ENCODE results near the gene HJV. TPM values are rescaled to one million over a fixed set of nuclear protein-coding genes. Genes with fewer than 3 reads are reported as not detected.
"Not testable (repeated sequence)": the region's sequence is repeated elsewhere in the genome, so short reads cannot be mapped to it uniquely, and the experiment has no call there.

Gene HJV
- total RNA-seq, 1 experiment from 2014 or later = not detected

DNA sequence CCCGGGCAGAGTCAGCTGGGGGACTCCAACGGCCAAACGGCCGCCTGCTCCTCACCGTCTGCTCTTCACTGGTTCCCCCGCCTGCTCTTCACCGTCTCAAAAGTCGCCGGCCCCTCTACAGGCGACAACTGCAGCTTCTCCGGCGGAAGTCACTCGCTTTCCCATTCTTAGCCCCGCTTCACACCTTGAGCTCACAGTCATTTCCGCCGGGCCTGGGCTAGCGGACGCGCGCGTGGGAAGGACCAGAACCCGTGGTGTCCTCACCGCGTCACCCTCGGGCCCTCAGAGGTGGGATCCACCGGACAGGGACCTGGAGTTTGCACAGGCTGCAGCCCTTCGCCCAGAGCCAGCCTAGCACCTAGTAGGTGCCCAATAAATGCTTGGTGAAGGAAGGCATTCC is 27.9 kb upstream of the HJV start:
- ChIA-PET POLR2A (ENCODE audit: unreplicated experiment) (no interaction called here), CTCF (interaction anchor here (1.9 kb wide), 1 partner anchor 17 kb away, joined by 7 read pairs; no protein-coding TSS in a partner anchor)
- no peak overlapping the region for H3K27ac ChIP-seq (ENCODE audit: low read length)

DNA sequence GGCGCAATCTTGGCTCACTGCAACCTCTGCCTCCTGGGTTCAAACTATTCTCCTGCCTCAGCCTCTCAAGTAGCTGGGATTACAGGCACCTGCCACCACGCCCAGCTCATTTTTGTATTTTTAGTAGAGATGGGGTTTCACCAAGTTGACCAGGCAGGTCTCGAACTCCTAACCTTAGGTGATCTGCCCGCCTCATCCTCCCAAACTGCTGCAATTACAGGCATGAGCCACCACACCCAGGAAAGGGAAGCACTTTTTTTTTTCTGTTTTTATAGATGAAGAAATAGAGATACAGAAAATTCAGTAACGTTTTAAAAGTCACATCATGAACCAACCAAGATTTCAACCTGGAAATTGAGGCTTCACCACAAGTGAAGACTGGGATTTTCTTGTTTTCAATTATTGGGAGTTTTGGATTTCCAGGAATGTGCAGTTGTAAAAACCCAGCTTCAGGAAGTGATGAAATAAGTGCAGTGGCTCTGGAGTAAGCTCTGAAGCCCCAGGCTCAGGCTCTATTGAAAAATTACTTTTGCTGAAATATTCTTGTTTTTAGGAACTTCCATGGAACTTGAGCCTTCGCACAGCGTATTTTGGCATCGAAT is 27.1 kb upstream of the HJV start:
- H3K9me3 ChIP-seq (ENCODE audit: low read length); H3K79me2 ChIP-seq (ENCODE audit: low read length); DNase-seq; H3K4me2 ChIP-seq (ENCODE audit: low read length); intact Hi-C loops (cut with micrococcal nuclease); BruUV-seq (replicated peaks); H3K27ac ChIP-seq (ENCODE audit: low read length); H3K9me2 ChIP-seq (replicated peaks; ENCODE audit: low read length); H3K4me1 ChIP-seq (ENCODE audit: insufficient read depth, low read length); H3K27me3 ChIP-seq (ENCODE audit: low read length); H3F3A ChIP-seq (ENCODE audit: low read length, unreplicated experiment); ATAC-seq; H3K36me3 ChIP-seq (ENCODE audit: low read depth, low read length); H4K20me1 ChIP-seq (ENCODE audit: low read length); H2AFZ ChIP-seq (ENCODE audit: low read length); H3K4me3 ChIP-seq (ENCODE audit: low read length); POLR2A ChIA-PET (ENCODE audit: unreplicated experiment); H3K9ac ChIP-seq (ENCODE audit: low read length): not testable (repeated sequence)
- CTCF ChIA-PET = interaction anchor here (1.9 kb wide), 1 partner anchor 16 kb away, joined by 7 read pairs; no protein-coding TSS in a partner anchor

More for the DNA sequence above, 27.9 kb upstream of the HJV start:
- no peaks in the 10 kb centered on the region for H3K9me3 ChIP-seq (ENCODE audit: low read length)
- no peaks in the 10 kb centered on the region for H3K4me1 ChIP-seq (ENCODE audit: insufficient read depth, low read length)
- ATAC-seq (no peak), DNase-seq (no peak)
- H3K4me2 ChIP-seq (ENCODE audit: low read length) = no peak overlapping the region
- intact Hi-C loops (cut with micrococcal nuclease) = no loop called here
- H3F3A ChIP-seq (ENCODE audit: low read length, unreplicated experiment) = no peaks in the 10 kb centered on the region
- no peaks in the 10 kb centered on the region for H3K9me2 ChIP-seq (replicated peaks; ENCODE audit: low read length)
- no peak overlapping the region for H3K9ac ChIP-seq (ENCODE audit: low read length)
- H3K79me2 ChIP-seq (ENCODE audit: low read length) = no peaks in the 10 kb centered on the region
- no TSS peak for BruUV-seq (replicated peaks)
- TF ChIP-seq EZH2 (IDR thresholded peaks at IDR 0.05; ENCODE audit: low read length, unreplicated experiment) = no peak
- no peak for TF ChIP-seq CTCF (conservative IDR thresholded peaks at IDR 0.05; ENCODE audit: low read depth, low read length)
- no peak for TF ChIP-seq EZH2phosphoT487 (IDR thresholded peaks at IDR 0.05; ENCODE audit: borderline replicate concordance, low read length)
- H3K36me3 ChIP-seq (ENCODE audit: low read depth, low read length) = no peaks in the 10 kb centered on the region
- no peaks in the 10 kb centered on the region for H3K27me3 ChIP-seq (ENCODE audit: low read length)
- no peaks in the 10 kb centered on the region for H4K20me1 ChIP-seq (ENCODE audit: low read length)
- H3K4me3 ChIP-seq (ENCODE audit: low read length) = no peak overlapping the region
- H2AFZ ChIP-seq (ENCODE audit: low read length) = no peak overlapping the region

DNA sequence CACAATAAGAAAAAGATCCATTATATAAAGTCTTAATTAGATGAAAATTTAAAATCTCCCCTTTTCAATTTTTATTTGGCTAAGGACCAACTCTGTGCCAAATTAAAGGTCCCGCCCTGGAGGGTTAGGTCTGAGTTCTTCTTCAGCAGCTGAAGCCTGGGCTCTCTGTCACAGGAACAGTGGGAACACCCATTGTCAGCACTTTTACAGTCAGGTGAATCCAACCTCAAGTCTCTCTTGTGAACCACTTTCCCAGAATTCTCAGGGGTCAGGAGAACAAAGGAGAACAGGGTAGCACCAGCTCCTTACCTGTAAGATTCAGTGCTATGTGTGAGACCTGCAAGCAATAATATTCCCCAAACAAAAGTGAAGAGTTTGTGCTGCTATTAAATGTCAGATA is 25.1 kb upstream of the HJV start:
- ChIA-PET POLR2A (ENCODE audit: unreplicated experiment) (no interaction called here), CTCF (no interaction called here)
- Histone ChIP-seq H3K27me3 (ENCODE audit: low read length) (no peaks in the 10 kb centered on the region), H3K4me1 (ENCODE audit: insufficient read depth, low read length) (no peaks in the 10 kb centered on the region), H3K27ac (ENCODE audit: low read length) (no peak overlapping the region), H3K4me3 (ENCODE audit: low read length) (no peak overlapping the region), H3K36me3 (ENCODE audit: low read depth, low read length) (no peaks in the 10 kb centered on the region), H3F3A (ENCODE audit: low read length, unreplicated experiment) (no peaks in the 10 kb centered on the region), H2AFZ (ENCODE audit: low read length) (no peak overlapping the region), H4K20me1 (ENCODE audit: low read length) (no peaks in the 10 kb centered on the region), H3K79me2 (ENCODE audit: low read length) (no peaks in the 10 kb centered on the region), H3K9ac (ENCODE audit: low read length) (no peak overlapping the region), H3K9me2 (replicated peaks; ENCODE audit: low read length) (no peaks in the 10 kb centered on the region), H3K4me2 (ENCODE audit: low read length) (no peak overlapping the region), H3K9me3 (ENCODE audit: low read length) (no peaks in the 10 kb centered on the region)
- BruUV-seq (replicated peaks) = no TSS peak
- ATAC-seq (no peak), DNase-seq (no peak)
- intact Hi-C loops (cut with micrococcal nuclease) = no loop called here
- TF ChIP-seq CTCF (conservative IDR thresholded peaks at IDR 0.05; ENCODE audit: low read depth, low read length) (no peak), EZH2phosphoT487 (IDR thresholded peaks at IDR 0.05; ENCODE audit: borderline replicate concordance, low read length) (no peak), EZH2 (IDR thresholded peaks at IDR 0.05; ENCODE audit: low read length, unreplicated experiment) (no peak)
